ENCODE data around the gene C12orf76.

DNA sequence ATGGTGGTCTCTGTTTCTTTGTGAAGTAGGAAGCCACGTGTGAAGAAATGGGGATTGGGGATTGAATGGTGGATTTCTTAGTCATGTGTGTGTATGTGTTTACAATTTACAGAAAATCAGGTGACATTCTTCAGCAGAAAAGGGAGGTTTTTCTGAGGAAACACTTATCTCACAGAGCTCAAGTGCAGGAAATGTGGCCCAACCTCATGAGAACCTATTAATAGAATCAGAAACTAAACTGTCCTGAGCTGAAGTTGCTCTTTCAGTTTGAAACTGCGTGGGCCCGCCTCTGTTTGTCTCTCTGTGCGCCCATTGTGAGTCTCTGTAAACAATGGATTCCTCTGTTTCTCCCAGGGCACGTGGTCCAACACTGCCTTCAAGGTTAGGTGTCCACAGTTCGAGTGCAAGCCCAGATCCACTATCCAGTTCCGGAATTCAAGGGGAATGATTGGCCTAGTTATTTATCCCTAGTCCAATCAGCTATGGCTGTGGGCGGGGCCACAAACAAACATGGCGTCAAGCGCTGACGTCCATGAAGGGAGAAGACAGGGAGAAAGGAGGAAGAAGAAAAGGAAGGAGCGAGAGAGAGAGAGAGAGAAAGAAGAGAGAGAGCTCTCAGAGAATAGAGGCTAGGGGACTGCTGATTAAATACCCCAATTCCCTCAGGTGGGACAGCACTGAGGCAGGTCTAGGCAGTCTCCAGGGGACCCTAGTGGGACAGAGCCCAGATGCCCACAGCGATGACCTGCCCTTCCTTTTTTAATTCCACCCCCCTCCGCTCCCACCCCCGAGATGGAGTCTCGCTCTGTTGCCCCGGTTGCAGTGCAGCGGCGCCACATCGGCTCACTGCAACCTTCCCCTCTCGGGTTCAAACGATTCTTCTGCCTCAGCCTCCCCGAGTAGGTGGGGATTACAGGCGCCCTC, 31.4 kb upstream of the C12orf76 start:
- TF ChIP-seq SP1 (CRISPR knock-in tag; IDR thresholded peaks at IDR 0.05): peak; percentile 95
- no peak; the same call in 1 of the 2 replicates for TF ChIP-seq ZNF134 (CRISPR knock-in tag; conservative IDR thresholded peaks at IDR 0.05)
- peak; percentile 93 for TF ChIP-seq SOX6 (IDR thresholded peaks at IDR 0.05)
- TF ChIP-seq, protein P1, sequence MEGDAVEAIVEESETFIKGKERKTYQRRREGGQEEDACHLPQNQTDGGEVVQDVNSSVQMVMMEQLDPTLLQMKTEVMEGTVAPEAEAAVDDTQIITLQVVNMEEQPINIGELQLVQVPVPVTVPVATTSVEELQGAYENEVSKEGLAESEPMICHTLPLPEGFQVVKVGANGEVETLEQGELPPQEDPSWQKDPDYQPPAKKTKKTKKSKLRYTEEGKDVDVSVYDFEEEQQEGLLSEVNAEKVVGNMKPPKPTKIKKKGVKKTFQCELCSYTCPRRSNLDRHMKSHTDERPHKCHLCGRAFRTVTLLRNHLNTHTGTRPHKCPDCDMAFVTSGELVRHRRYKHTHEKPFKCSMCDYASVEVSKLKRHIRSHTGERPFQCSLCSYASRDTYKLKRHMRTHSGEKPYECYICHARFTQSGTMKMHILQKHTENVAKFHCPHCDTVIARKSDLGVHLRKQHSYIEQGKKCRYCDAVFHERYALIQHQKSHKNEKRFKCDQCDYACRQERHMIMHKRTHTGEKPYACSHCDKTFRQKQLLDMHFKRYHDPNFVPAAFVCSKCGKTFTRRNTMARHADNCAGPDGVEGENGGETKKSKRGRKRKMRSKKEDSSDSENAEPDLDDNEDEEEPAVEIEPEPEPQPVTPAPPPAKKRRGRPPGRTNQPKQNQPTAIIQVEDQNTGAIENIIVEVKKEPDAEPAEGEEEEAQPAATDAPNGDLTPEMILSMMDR (IDR thresholded peaks at IDR 0.05 in 2 of 3, conservative IDR thresholded peaks at IDR 0.05 in 1 of 3; ENCODE audit: insufficient read depth in 2 of 3, low read depth in 1 of 3, low read length in 3 of 3): no peak
- no peak for TF ChIP-seq TARDBP (IDR thresholded peaks at IDR 0.05)
- TF ChIP-seq POLR2A (conservative IDR thresholded peaks at IDR 0.05): peak; percentile 70
- TF ChIP-seq MYC (IDR thresholded peaks at IDR 0.05; ENCODE audit: low read depth, low read length): peak; percentile 94
- TF ChIP-seq MYC (CRISPR knock-in tag; IDR thresholded peaks at IDR 0.05; ENCODE audit: borderline replicate concordance, low read depth): peak; percentile 81; the same call in 1 of the 2 replicates
- TF ChIP-seq POLR3A (IDR thresholded peaks at IDR 0.05; ENCODE audit: borderline replicate concordance, extremely low read depth, insufficient read depth, insufficient read length): no peak
- TF ChIP-seq, protein P2, sequence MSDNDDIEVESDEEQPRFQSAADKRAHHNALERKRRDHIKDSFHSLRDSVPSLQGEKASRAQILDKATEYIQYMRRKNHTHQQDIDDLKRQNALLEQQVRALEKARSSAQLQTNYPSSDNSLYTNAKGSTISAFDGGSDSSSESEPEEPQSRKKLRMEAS (CRISPR knock-in tag; IDR thresholded peaks at IDR 0.05): peak; percentile 97

Data from K562 (cell line).